Astrocyte of the spinal cord (primary cell): Measurements from ENCODE around the gene EMC1.
"Not testable (repeated sequence)": the region's sequence is repeated elsewhere in the genome, so short reads cannot be mapped to it uniquely, and the experiment has no call there.

Experiments
- DNase-seq: peaks from one replicate; pipeline ENCODE4 v3.0.0; 2011; ENCODE audit warnings: low read depth, low spot score
- H3K4me3 ChIP-seq: 2 replicates; pipeline ENCODE4 v1.5.1; 2011; ENCODE audit warnings: low read depth, mild to moderate bottlenecking, low read length, moderate library complexity
- CTCF ChIP-seq: IDR thresholded peaks from 2 replicates; pipeline ENCODE4 v1.5.1; 2012; ENCODE audit warnings: low read depth, mild to moderate bottlenecking, low read length, inconsistent platforms
- in situ Hi-C: cut with HindIII; loops from 2 replicates; pipeline ENCODE4 v1.10.0; 2017; ENCODE audit warnings: low sequenced_read_pairs

The EMC1 gene

GRCh38 chr1:19222573-19222972 is 28.8 kb downstream of the EMC1 start:
- in situ Hi-C loops = no loop called here

GRCh38 chr1:19220991-19221390 is 30.3 kb downstream of the EMC1 start:
- in situ Hi-C loops = no loop called here
- H3K4me3 ChIP-seq = no peak overlapping the region
- no peak for TF ChIP-seq CTCF
- DNase-seq = no peak

More at GRCh38 chr1:19222573-19222972, 28.8 kb downstream of the EMC1 start:
- TF ChIP-seq CTCF = no peak
- DNase-seq = no peak
- no peak overlapping the region for H3K4me3 ChIP-seq

GRCh38 chr1:19220080-19220846 is 31.1 kb downstream of the EMC1 start:
- H3K4me3 ChIP-seq = no peak overlapping the region
- DNase-seq = no peak
- no peak for TF ChIP-seq CTCF
- in situ Hi-C loops = no loop called here

- no peak overlapping the region for H3K4me3 ChIP-seq
- DNase-seq = no peak
- in situ Hi-C loops = no loop called here
- no peak for TF ChIP-seq CTCF
These were observed 31.9 kb downstream of the EMC1 start for GRCh38 chr1:19219451-19219850.

- in situ Hi-C loops, H3K4me3 ChIP-seq, DNase-seq: not testable (repeated sequence)
These were observed 34.7 kb downstream of the EMC1 start for GRCh38 chr1:19216585-19216984.

- H3K4me3 ChIP-seq = no peak overlapping the region
- TF ChIP-seq CTCF = no peak
- DNase-seq = no peak
- in situ Hi-C loops = no loop called here
These were observed 37.7 kb downstream of the EMC1 start for GRCh38 chr1:19213580-19213979.

GRCh38 chr1:19212167-19212566 is 39.2 kb downstream of the EMC1 start:
- in situ Hi-C loops = no loop called here
- no peak for TF ChIP-seq CTCF
- DNase-seq = no peak
- no peak overlapping the region for H3K4me3 ChIP-seq
